H9 (cell line): ENCODE measurements around the gene GAREM1. TPM values are rescaled to one million over a fixed set of nuclear protein-coding genes. Genes with fewer than 3 reads are reported as not detected.

ENCODE experiments used
- DNase-seq: peaks from one replicate; pipeline ENCODE4 v3.0.0-alpha.2; 2017
- H2AFZ ChIP-seq: one replicate; pipeline ENCODE4 v1.6.1; 2013; ENCODE audit warnings: mild to moderate bottlenecking, low read length, control low read depth, moderate library complexity
- H2AK5ac ChIP-seq: 2 replicates; pipeline ENCODE4 v1.6.1; 2013; ENCODE audit warnings: low read length, control low read depth, mixed read lengths; ENCODE audit not compliant: insufficient read length
- H2BK120ac ChIP-seq: one replicate; pipeline ENCODE4 v1.6.1; 2013; ENCODE audit warnings: low read depth, mild to moderate bottlenecking, low read length, control low read depth, inconsistent platforms; ENCODE audit not compliant: poor library complexity, severe bottlenecking
- H2BK12ac ChIP-seq: 2 replicates; pipeline ENCODE4 v1.6.1; 2013; ENCODE audit warnings: low read length, control low read depth, mixed read lengths, low read depth; ENCODE audit not compliant: insufficient read length
- H2BK15ac ChIP-seq: 2 replicates; pipeline ENCODE4 v1.6.1; 2013; ENCODE audit warnings: low read depth, low read length, control low read depth
- H2BK20ac ChIP-seq: one replicate; pipeline ENCODE4 v1.6.1; 2013; ENCODE audit warnings: low read depth, mild to moderate bottlenecking, low read length, control low read depth, inconsistent platforms; ENCODE audit not compliant: poor library complexity, severe bottlenecking
- H2BK5ac ChIP-seq: 2 replicates; pipeline ENCODE4 v1.6.1; 2013; ENCODE audit warnings: low read length, control low read depth, mixed read lengths; ENCODE audit not compliant: insufficient read length
- H3K14ac ChIP-seq: 2 replicates; pipeline ENCODE4 v1.6.1; 2013; ENCODE audit warnings: low read length, control low read depth; ENCODE audit not compliant: insufficient read depth
- H3K18ac ChIP-seq: 2 replicates; pipeline ENCODE4 v1.6.1; 2013; ENCODE audit warnings: low read depth, mild to moderate bottlenecking, mixed read lengths, low read length, control low read depth; ENCODE audit not compliant: insufficient read length
- H3K23ac ChIP-seq: 2 replicates; pipeline ENCODE4 v1.6.1; 2013; ENCODE audit warnings: low read length, control low read depth, mixed read lengths, low read depth; ENCODE audit not compliant: insufficient read length
- H3K23me2 ChIP-seq: 2 replicates; pipeline ENCODE4 v1.6.1; 2013; ENCODE audit warnings: low read depth, mild to moderate bottlenecking, mixed read lengths, low read length, control low read depth; ENCODE audit not compliant: insufficient read length, poor library complexity, severe bottlenecking
- H3K27ac ChIP-seq: 2 replicates; pipeline ENCODE4 v1.5.1; 2013; ENCODE audit warnings: low read length, control low read depth, mixed read lengths, low read depth; ENCODE audit not compliant: insufficient read length
- H3K27me3 ChIP-seq: 2 replicates; pipeline ENCODE4 v1.6.1; 2013; ENCODE audit warnings: low read length, control low read depth, inconsistent platforms; ENCODE audit not compliant: insufficient read depth
- H3K4ac ChIP-seq: 2 replicates; pipeline ENCODE4 v1.6.1; 2013; ENCODE audit warnings: low read depth, mild to moderate bottlenecking, control low read depth, inconsistent platforms, low read length, moderate library complexity
- H3K4me1 ChIP-seq: 2 replicates; pipeline ENCODE4 v1.6.1; 2013; ENCODE audit warnings: low read length, control low read depth, inconsistent platforms; ENCODE audit not compliant: insufficient read depth
- H3K4me2 ChIP-seq: 2 replicates; pipeline ENCODE4 v1.6.1; 2013; ENCODE audit warnings: low read length, control low read depth, mixed read lengths; ENCODE audit not compliant: insufficient read length, insufficient read depth
- H3K56ac ChIP-seq: 2 replicates; pipeline ENCODE4 v1.6.1; 2013; ENCODE audit warnings: low read depth, mild to moderate bottlenecking, mixed read lengths, low read length, control low read depth; ENCODE audit not compliant: insufficient read length
- H3K79me1 ChIP-seq: 2 replicates; pipeline ENCODE4 v1.6.1; 2013; ENCODE audit warnings: low read depth, mild to moderate bottlenecking, moderate library complexity, low read length, control low read depth, inconsistent platforms; ENCODE audit not compliant: insufficient read depth, poor library complexity, severe bottlenecking
- H3K79me2 ChIP-seq: 2 replicates; pipeline ENCODE4 v1.6.1; 2013; ENCODE audit warnings: low read length, control low read depth, inconsistent platforms; ENCODE audit not compliant: insufficient read depth
- H3K9ac ChIP-seq: 2 replicates; pipeline ENCODE4 v1.6.1; 2013; ENCODE audit warnings: low read length, control low read depth, mixed read lengths; ENCODE audit not compliant: insufficient read length; ENCODE audit errors: extremely low read depth
- H3K9me3 ChIP-seq: one replicate; pipeline ENCODE4 v1.6.1; 2013; ENCODE audit warnings: low read depth, low read length, inconsistent platforms; ENCODE audit not compliant: control insufficient read depth
- H3T11ph ChIP-seq: one replicate; pipeline ENCODE4 v1.6.1; 2013; ENCODE audit warnings: mild to moderate bottlenecking, low read length, control low read depth, inconsistent platforms
- H4K20me1 ChIP-seq: one replicate; pipeline ENCODE4 v1.6.1; 2013; ENCODE audit not compliant: control insufficient read depth, insufficient read length, insufficient read depth
- H4K5ac ChIP-seq: 2 replicates; pipeline ENCODE4 v1.6.1; 2013; ENCODE audit warnings: low read depth, mild to moderate bottlenecking, mixed read lengths, low read length, control low read depth; ENCODE audit not compliant: insufficient read length
- H4K8ac ChIP-seq: replicated peaks from 2 replicates; pipeline ENCODE4 v1.6.1; 2013; ENCODE audit warnings: low read length, control low read depth, mixed read lengths, low read depth; ENCODE audit not compliant: insufficient read length
- H4K91ac ChIP-seq: 2 replicates; pipeline ENCODE4 v1.6.1; 2013; ENCODE audit warnings: low read depth, mild to moderate bottlenecking, moderate library complexity, mixed read lengths, low read length, control low read depth; ENCODE audit not compliant: insufficient read length
- H3K27ac Mint-ChIP-seq, 3 experiments: 2 replicates in 2 of 3; 3 replicates in 1 of 3; pipeline ENCODE4 v1.8.0; 2020 to 2021; ENCODE audit warnings: mixed read lengths in 3 of 3, mild to moderate bottlenecking in 1 of 3, moderate library complexity in 1 of 3
- H3K27me3 Mint-ChIP-seq: 2 replicates; pipeline ENCODE4 v1.8.0; 2021; ENCODE audit warnings: low read depth, mild to moderate bottlenecking, moderate library complexity, mixed read lengths
- H3K36me3 Mint-ChIP-seq, 3 experiments: 2 replicates in 2 of 3; 3 replicates in 1 of 3; pipeline ENCODE4 v1.8.0; 2020 to 2021; ENCODE audit warnings: low read depth in 3 of 3, mixed read lengths in 3 of 3; ENCODE audit not compliant: insufficient read depth in 1 of 3
- H3K4me1 Mint-ChIP-seq, 2 experiments: 2 replicates each; pipeline ENCODE4 v1.8.0; 2020; ENCODE audit warnings: mixed read lengths in 2 of 2
- H3K4me3 Mint-ChIP-seq, 2 experiments: 2 replicates in 1 of 2; 3 replicates in 1 of 2; pipeline ENCODE4 v1.8.0; 2020 to 2021; ENCODE audit warnings: mild to moderate bottlenecking in 2 of 2, mixed read lengths in 2 of 2, moderate library complexity in 1 of 2
- H3K9me3 Mint-ChIP-seq, 2 experiments: 2 replicates in 1 of 2; 3 replicates in 1 of 2; pipeline ENCODE4 v1.8.0; 2020; ENCODE audit warnings: mild to moderate bottlenecking in 2 of 2, mixed read lengths in 2 of 2, moderate library complexity in 1 of 2
- CTCF ChIP-seq: fragments of 200-600 bp; sonication (generic); conservative IDR thresholded peaks from 3 replicates; pipeline ENCODE4 v1.8.0; 2021; ENCODE audit warnings: antibody characterized with exemption, mild to moderate bottlenecking
- WGBS: extraction: QIAGEN DNeasy Blood & Tissue Kit; methylation state at CpG from one replicate; pipeline ENCODE4 v1.1.7; 2013; ENCODE audit warnings: missing lambda C conversion rate, low lambda C conversion rate, mixed read lengths; ENCODE audit not compliant: insufficient read length; ENCODE audit errors: extremely low coverage; 5-methylcytosine and 5-hydroxymethylcytosine counted together
- total RNA-seq: library from RNA; stranded (reverse); gene quantifications from 2 replicates; pipeline ENCODE4 v1.2.1, GENCODE V29; 2021

The GAREM1 gene
- total RNA-seq, 1 experiment from 2014 or later, result 4.4 TPM

DNA sequence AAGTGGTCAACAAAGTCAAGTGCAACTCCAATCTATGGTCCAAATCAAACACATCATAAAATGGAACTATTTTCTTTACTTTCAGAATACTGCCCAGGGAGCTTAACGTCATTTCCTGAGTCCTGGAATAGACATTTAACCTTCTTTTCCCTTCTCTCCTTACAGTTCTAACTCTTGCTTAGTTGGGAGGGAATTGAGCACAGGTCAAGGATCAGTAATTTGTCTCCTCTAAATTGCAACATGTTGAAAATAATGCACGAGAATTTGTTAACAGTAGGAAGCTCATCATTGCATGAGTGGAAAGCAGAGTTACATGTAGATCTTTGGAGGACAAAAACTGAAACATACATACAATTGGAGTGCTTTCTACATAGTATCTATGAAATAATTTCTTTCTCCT lies 193.1 kb downstream of the GAREM1 start:
- no peak overlapping the region for H3K4me3 Mint-ChIP-seq
- Histone ChIP-seq H3K9ac (no peak overlapping the region), H4K20me1 (no peaks in the 10 kb centered on the region), H2AK5ac (no peak overlapping the region), H3K23me2 (no peaks in the 10 kb centered on the region), H3K79me2 (no peaks in the 10 kb centered on the region), H2BK15ac (no peak overlapping the region), H3K4me1 (no peaks in the 10 kb centered on the region; the same call in 1 of the 2 replicates), H3K4me2 (no peak overlapping the region), H2BK20ac (no peak overlapping the region), H3T11ph (no peak overlapping the region), H3K56ac (no peak overlapping the region), H2AFZ (no peak overlapping the region), H3K27ac (no peak overlapping the region), H3K23ac (no peak overlapping the region), H3K14ac (no peak overlapping the region), H3K4ac (no peak overlapping the region), H3K18ac (no peak overlapping the region), H4K8ac (no peak overlapping the region), H2BK12ac (no peak overlapping the region), H3K79me1 (no peaks in the 10 kb centered on the region), H4K5ac (no peak overlapping the region), H3K27me3 (no peaks in the 10 kb centered on the region), H2BK120ac (no peak overlapping the region), H2BK5ac (no peak overlapping the region), H4K91ac (no peak overlapping the region), H3K9me3 (no peaks in the 10 kb centered on the region)
- TF ChIP-seq CTCF, result no peak
- DNase-seq, result no peak
- H3K4me1 Mint-ChIP-seq, result peaks cover 12 to 23% of the 10 kb centered on the region in 2 experiments; a peak in 2 of 4 replicates
- H3K9me3 Mint-ChIP-seq, result peaks cover 2 to 7% of the 10 kb centered on the region in 2 experiments; a peak in 3 of 5 replicates
- H3K27ac Mint-ChIP-seq, result no peak overlapping the region
- WGBS, result no CpG with 5 or more reads among the region's 2 CpGs
- peaks cover 0 to 9% (median 2%) of the 10 kb centered on the region in 3 experiments; a peak in 5 of 7 replicates for H3K36me3 Mint-ChIP-seq
- no peaks in the 10 kb centered on the region for H3K27me3 Mint-ChIP-seq
